ENCODE results near the gene SUSD6. TPM values are rescaled to one million over a fixed set of nuclear protein-coding genes. Genes with fewer than 3 reads are reported as not detected.

Gene SUSD6
- total RNA-seq, 1 donor from 2014 or later: 34.7 TPM

- Mint-ChIP-seq H3K4me1 (peaks cover 38% of the 10 kb centered on the region), H3K27ac (no peak overlapping the region), H3K9me3 (no peaks in the 10 kb centered on the region), H3K36me3 (no peaks in the 10 kb centered on the region), H3K4me3 (no peak overlapping the region), H3K27me3 (ENCODE audit: low read depth) (no peaks in the 10 kb centered on the region)
- DNase-seq (ENCODE audit: low spot score in 2 of 2, unreplicated experiment in 2 of 2): no peak
- TF ChIP-seq, protein P1, sequence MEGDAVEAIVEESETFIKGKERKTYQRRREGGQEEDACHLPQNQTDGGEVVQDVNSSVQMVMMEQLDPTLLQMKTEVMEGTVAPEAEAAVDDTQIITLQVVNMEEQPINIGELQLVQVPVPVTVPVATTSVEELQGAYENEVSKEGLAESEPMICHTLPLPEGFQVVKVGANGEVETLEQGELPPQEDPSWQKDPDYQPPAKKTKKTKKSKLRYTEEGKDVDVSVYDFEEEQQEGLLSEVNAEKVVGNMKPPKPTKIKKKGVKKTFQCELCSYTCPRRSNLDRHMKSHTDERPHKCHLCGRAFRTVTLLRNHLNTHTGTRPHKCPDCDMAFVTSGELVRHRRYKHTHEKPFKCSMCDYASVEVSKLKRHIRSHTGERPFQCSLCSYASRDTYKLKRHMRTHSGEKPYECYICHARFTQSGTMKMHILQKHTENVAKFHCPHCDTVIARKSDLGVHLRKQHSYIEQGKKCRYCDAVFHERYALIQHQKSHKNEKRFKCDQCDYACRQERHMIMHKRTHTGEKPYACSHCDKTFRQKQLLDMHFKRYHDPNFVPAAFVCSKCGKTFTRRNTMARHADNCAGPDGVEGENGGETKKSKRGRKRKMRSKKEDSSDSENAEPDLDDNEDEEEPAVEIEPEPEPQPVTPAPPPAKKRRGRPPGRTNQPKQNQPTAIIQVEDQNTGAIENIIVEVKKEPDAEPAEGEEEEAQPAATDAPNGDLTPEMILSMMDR (IDR thresholded peaks at IDR 0.05; ENCODE audit: unreplicated experiment): no peak
Observed at GRCh38 chr14:69699748-69700303, 88.4 kb downstream of the SUSD6 start.

- H3K27me3 Mint-ChIP-seq (ENCODE audit: low read depth): no peaks in the 10 kb centered on the region
- H3K4me1 Mint-ChIP-seq: peaks cover 31% of the 10 kb centered on the region
- TF ChIP-seq, protein P1 (IDR thresholded peaks at IDR 0.05; ENCODE audit: unreplicated experiment): no peak
- H3K9me3 Mint-ChIP-seq: no peaks in the 10 kb centered on the region
- no peak overlapping the region for H3K27ac Mint-ChIP-seq
- DNase-seq (ENCODE audit: low spot score in 2 of 2, unreplicated experiment in 2 of 2): no peak
- H3K36me3 Mint-ChIP-seq: no peaks in the 10 kb centered on the region
- H3K4me3 Mint-ChIP-seq: no peak overlapping the region
Observed at GRCh38 chr14:69700575-69700974, 89.2 kb downstream of the SUSD6 start.

DNA sequence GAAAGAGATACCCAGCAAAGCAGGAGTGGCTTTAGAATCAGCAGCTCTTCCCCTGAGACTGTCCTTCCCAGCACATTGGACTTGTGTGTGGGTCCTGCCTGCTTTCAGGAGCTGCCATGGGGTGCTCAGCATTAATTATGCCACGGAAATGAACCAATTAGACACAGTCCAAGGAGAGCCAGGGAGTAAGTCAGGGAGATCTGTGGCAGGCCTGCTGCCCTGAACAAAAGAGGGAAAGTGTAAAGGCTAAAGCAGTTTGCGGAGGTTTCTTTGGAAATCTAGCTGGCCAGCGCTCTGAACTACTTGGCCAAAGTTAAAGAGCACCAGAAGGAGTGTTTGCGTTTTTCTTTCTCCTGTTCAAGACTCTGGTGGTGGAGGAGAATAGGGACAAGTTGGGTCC lies 89.9 kb downstream of the SUSD6 start:
- Mint-ChIP-seq H3K9me3 (no peaks in the 10 kb centered on the region), H3K4me3 (no peak overlapping the region), H3K27ac (peak overlapping the region; percentile 23), H3K27me3 (ENCODE audit: low read depth) (no peaks in the 10 kb centered on the region), H3K36me3 (no peaks in the 10 kb centered on the region), H3K4me1 (peaks cover 24% of the 10 kb centered on the region)
- no peak for DNase-seq (ENCODE audit: low spot score in 2 of 2, unreplicated experiment in 2 of 2)
- TF ChIP-seq, protein P1 (IDR thresholded peaks at IDR 0.05; ENCODE audit: unreplicated experiment): no peak

DNA sequence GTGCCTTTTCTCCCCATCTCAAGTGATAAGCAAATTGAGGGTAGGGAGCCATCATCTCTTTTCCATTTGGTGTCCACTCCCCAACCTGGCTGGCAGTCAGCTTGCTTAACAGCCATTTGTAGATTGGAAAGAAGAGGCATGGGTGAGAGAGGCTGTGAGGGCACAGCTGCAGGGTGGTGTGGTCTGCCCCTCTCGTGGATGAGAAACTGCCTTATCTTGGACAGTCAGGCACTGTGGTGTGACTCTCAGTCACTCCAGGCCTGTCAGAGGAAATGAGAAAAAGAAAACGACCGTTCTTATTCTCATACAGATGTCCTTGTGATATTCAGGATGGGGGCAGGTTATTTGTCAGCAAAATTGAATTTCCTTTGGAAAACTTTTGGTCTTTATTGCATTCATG lies 90.5 kb downstream of the SUSD6 start:
- Mint-ChIP-seq H3K9me3 (no peaks in the 10 kb centered on the region), H3K4me1 (peaks cover 19% of the 10 kb centered on the region)
- TF ChIP-seq, protein P1 (IDR thresholded peaks at IDR 0.05; ENCODE audit: unreplicated experiment): no peak

GRCh38 chr14:69703047-69704039 lies 91.9 kb downstream of the SUSD6 start:
- TF ChIP-seq, protein P1 (IDR thresholded peaks at IDR 0.05; ENCODE audit: unreplicated experiment): no peak
- Mint-ChIP-seq H3K36me3 (peaks cover 2% of the 10 kb centered on the region), H3K4me3 (no peak overlapping the region), H3K27me3 (ENCODE audit: low read depth) (no peaks in the 10 kb centered on the region), H3K27ac (peak overlapping the region; percentile 40), H3K9me3 (no peaks in the 10 kb centered on the region), H3K4me1 (peaks cover 11% of the 10 kb centered on the region)
- no peak for DNase-seq (ENCODE audit: low spot score in 2 of 2, unreplicated experiment in 2 of 2)

More for the DNA sequence above, 90.5 kb downstream of the SUSD6 start:
- Mint-ChIP-seq H3K36me3 (no peaks in the 10 kb centered on the region), H3K27ac (no peak overlapping the region), H3K4me3 (no peak overlapping the region), H3K27me3 (ENCODE audit: low read depth) (no peaks in the 10 kb centered on the region)
- no peak for DNase-seq (ENCODE audit: low spot score in 2 of 2, unreplicated experiment in 2 of 2)

Measured in mesothelial cell of epicardium (in vitro differentiated cells).